Measurements from ENCODE around the gene ADAR.
A peak's percentile ranks its signal among the peaks of the same experiment; 100 is the strongest.
"Not testable (repeated sequence)": the region's sequence is repeated elsewhere in the genome, so short reads cannot be mapped to it uniquely, and the experiment has no call there.

ADAR gene

GRCh38 chr1:154607609-154608396 is at the start of gene ADAR:
TSS of gene ADAR (minus strand) at chr1:154608186. CDS start at chr1:154608006, 180 bp downstream.
- TF ChIP-seq CTCF (IDR thresholded peaks at IDR 0.05; ENCODE audit: low read depth, low read length, missing control alignments), result no peak
- H3K4me3 ChIP-seq (ENCODE audit: low read depth, low read length), result peak within 1 kb of the TSS; percentile 73
- peak; percentile 97 for DNase-seq (ENCODE audit: low read depth)

DNA sequence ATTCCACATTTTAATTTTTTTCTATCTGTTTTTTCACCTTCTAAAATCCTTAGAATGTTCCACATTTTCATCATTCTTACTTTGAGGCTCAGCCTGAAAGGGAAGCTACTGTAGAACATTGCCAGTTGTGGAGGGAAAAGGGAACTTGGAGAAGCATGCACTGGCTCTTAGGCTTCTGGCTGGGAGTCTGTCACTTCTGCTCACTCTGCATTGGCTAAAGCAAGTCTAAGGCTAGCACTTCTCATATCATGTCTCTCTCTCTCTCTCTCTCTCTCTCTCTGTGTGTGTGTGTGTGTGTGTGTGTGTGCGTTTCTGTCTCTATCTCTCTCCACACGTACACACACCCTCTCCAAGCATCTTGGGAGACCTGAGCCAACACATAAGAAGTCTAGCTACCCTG is 49.6 kb upstream of the ADAR start:
- DNase-seq (ENCODE audit: low read depth), result no peak
- no peak for TF ChIP-seq CTCF (IDR thresholded peaks at IDR 0.05; ENCODE audit: low read depth, low read length, missing control alignments)

DNA sequence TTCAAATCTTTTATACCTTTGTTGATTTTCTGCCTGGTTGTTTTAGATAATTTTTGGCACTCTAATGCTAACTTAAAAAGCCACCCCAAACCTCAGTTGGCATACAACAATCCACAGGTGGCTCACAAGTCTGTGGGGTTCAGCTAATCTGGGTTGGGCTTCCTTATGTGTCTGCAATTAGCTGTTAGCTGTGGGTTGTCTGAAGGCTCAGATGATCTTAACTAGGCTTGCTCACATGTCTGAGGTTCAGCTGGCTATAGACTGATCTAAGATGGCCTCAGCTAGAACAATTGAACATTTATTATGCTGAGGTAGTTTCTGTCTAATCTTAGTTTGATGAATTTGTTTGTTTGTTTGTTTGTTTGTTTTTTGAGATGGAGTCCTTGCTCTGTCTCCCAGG is 44.9 kb upstream of the ADAR start:
- TF ChIP-seq CTCF (IDR thresholded peaks at IDR 0.05; ENCODE audit: low read depth, low read length, missing control alignments), result no peak
- H3K4me3 ChIP-seq (ENCODE audit: low read depth, low read length), result no peak overlapping the region
- no peak for DNase-seq (ENCODE audit: low read depth)

More for the DNA sequence above, 49.6 kb upstream of the ADAR start:
- H3K4me3 ChIP-seq (ENCODE audit: low read depth, low read length), result no peak overlapping the region

DNA sequence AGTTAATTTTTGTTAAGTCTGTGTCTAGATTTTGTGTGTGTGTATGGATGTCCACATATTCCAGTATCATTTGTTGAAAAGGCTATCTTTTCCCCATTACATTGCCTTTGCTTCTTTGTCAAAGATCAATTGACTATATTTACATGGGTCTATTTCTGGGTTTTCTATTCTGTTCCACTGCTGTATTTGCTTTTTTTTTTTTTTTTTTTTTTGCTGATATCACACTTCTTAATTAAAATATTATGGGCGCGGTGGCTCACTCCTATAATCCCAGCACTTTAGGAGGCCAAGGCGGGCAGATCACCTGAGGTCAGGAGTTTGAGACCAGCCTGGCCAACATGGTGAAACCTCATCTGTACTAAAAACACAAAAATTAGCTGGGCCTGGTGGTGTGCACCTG is 36.7 kb upstream of the ADAR start:
- H3K4me3 ChIP-seq (ENCODE audit: low read depth, low read length); DNase-seq (ENCODE audit: low read depth): not testable (repeated sequence)

- DNase-seq (ENCODE audit: low read depth), result no peak
- no peak for TF ChIP-seq CTCF (IDR thresholded peaks at IDR 0.05; ENCODE audit: low read depth, low read length, missing control alignments)
- no peak overlapping the region for H3K4me3 ChIP-seq (ENCODE audit: low read depth, low read length)
Observed at GRCh38 chr1:154641534-154641933, 33.5 kb upstream of the ADAR start.

GRCh38 chr1:154639876-154640275 is 31.9 kb upstream of the ADAR start:
- H3K4me3 ChIP-seq (ENCODE audit: low read depth, low read length), result no peak overlapping the region
- TF ChIP-seq CTCF (IDR thresholded peaks at IDR 0.05; ENCODE audit: low read depth, low read length, missing control alignments), result no peak
- no peak for DNase-seq (ENCODE audit: low read depth)

GRCh38 chr1:154635171-154635570 is 27.2 kb upstream of the ADAR start:
- no peak overlapping the region for H3K4me3 ChIP-seq (ENCODE audit: low read depth, low read length)
- DNase-seq (ENCODE audit: low read depth), result no peak
- TF ChIP-seq CTCF (IDR thresholded peaks at IDR 0.05; ENCODE audit: low read depth, low read length, missing control alignments), result no peak

Data from GM12864 (cell line).